Fibroblast of lung (primary cell): ENCODE results near the gene SACS. TPM values are rescaled to one million over a fixed set of nuclear protein-coding genes. Genes with fewer than 3 reads are reported as not detected.
"Not testable (repeated sequence)": the region's sequence is repeated elsewhere in the genome, so short reads cannot be mapped to it uniquely, and the experiment has no call there.

Source experiments
- DNase-seq, 2 donors: peaks; one replicate each; pipeline versions ENCODE4 v3.0.0 to v3.0.0-alpha.2; 2010; ENCODE audit warnings: low read depth in 2 of 2
- H2AFZ ChIP-seq: 2 replicates; pipeline ENCODE4 v1.5.1; 2012; ENCODE audit warnings: low read length, control low read depth, inconsistent platforms
- H3K27ac ChIP-seq: 2 replicates; pipeline ENCODE4 v1.5.1; 2011; ENCODE audit warnings: low read length, control low read depth; ENCODE audit not compliant: insufficient read depth
- H3K27me3 ChIP-seq: 2 replicates; pipeline ENCODE4 v1.5.1; 2011; ENCODE audit warnings: mild to moderate bottlenecking, low read length; ENCODE audit not compliant: control insufficient read depth, insufficient read depth
- H3K36me3 ChIP-seq: 2 replicates; pipeline ENCODE4 v1.5.1; 2011; ENCODE audit warnings: low read length; ENCODE audit not compliant: control insufficient read depth, insufficient read depth
- H3K4me1 ChIP-seq: 2 replicates; pipeline ENCODE4 v1.5.1; 2011; ENCODE audit warnings: low read length; ENCODE audit not compliant: control insufficient read depth, insufficient read depth; ENCODE audit errors: extremely low read depth
- H3K4me2 ChIP-seq: 2 replicates; pipeline ENCODE4 v1.5.1; 2011; ENCODE audit warnings: low read length, control low read depth; ENCODE audit not compliant: insufficient read depth; ENCODE audit errors: extremely low read depth
- H3K4me3 ChIP-seq, 4 experiments: fragments of 200-600 bp in 1 of 4; sonication (generic) in 1 of 4; replicated peaks in 1 of 4; 2 replicates each; pipeline ENCODE4 v1.5.1; 2011 to 2016; ENCODE audit warnings: low read length in 4 of 4, low read depth in 3 of 4, mild to moderate bottlenecking in 3 of 4, control low read depth in 2 of 4, inconsistent platforms in 1 of 4, mixed read lengths in 1 of 4; ENCODE audit not compliant: insufficient read depth in 1 of 4; ENCODE audit errors: control extremely low read depth in 1 of 4
- H3K79me2 ChIP-seq: 2 replicates; pipeline ENCODE4 v1.5.1; 2012; ENCODE audit warnings: mild to moderate bottlenecking, low read length, inconsistent platforms; ENCODE audit not compliant: control insufficient read depth, insufficient read depth
- H3K9ac ChIP-seq: 2 replicates; pipeline ENCODE4 v1.5.1; 2011; ENCODE audit warnings: mild to moderate bottlenecking, low read length, control low read depth; ENCODE audit not compliant: insufficient read depth
- H3K9me3 ChIP-seq: 2 replicates; pipeline ENCODE4 v1.5.1; 2012; ENCODE audit warnings: low read depth, low read length; ENCODE audit not compliant: control insufficient read depth, insufficient read depth
- H4K20me1 ChIP-seq: 2 replicates; pipeline ENCODE4 v1.5.1; 2011; ENCODE audit warnings: low read length; ENCODE audit not compliant: control insufficient read depth, insufficient read depth; ENCODE audit errors: extremely low read depth
- EZH2 ChIP-seq: IDR thresholded peaks from 2 replicates; pipeline ENCODE4 v1.5.1; 2012; ENCODE audit warnings: low read length, control low read depth, mild to moderate bottlenecking; ENCODE audit errors: missing control alignments
- polyA plus RNA-seq, 2 donors: library from polyadenylated mRNA; depleted of rRNA in 1 of 2; stranded (reverse) in 1 of 2; unstranded in 1 of 2; fragments of >200 nt; gene quantifications; 2 replicates each; pipeline ENCODE4 v1.2.1, GENCODE V29; 2011 to 2012; ENCODE audit warnings: missing spikeins in 1 of 2
- total RNA-seq: library from RNA; depleted of rRNA; stranded (reverse); fragments of >200 nt; gene quantifications from 2 replicates; pipeline ENCODE4 v1.2.1, GENCODE V29; 2014
- TF ChIP-seq, protein P1 (sequence below), 2 donors: IDR thresholded peaks in 1 of 2; conservative IDR thresholded peaks in 1 of 2; 1 replicate in 1 of 2; 2 replicates in 1 of 2; pipeline ENCODE4 v1.5.1; 2011 to 2012; ENCODE audit warnings: low read length in 2 of 2, control low read depth in 1 of 2, inconsistent platforms in 1 of 2, low read depth in 1 of 2, mild to moderate bottlenecking in 1 of 2

SACS gene
- total and polyA plus RNA-seq, 2 donors (not counting 1 experiment from before 2014, with no cell fraction given) = 43.1 to 94.5 TPM

DNA sequence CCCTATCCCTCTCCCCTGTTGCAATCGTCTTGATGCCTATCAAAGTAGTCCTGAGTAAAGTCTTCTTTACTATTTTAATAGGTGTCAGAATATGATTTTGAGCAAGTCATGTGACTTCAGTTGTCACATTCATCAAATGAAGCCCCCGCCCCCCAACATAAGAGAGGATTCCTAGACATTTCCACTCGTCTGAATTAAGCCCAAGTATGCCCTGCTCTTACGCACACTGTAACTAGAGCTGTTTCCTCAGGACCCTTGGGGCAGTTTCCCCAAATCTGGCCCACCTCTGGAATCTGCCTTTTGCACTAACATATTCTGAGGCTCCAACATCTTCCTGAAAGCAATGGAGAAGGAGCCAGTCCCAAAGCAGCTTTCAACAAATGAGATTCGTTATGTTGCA is 25.5 kb downstream of the SACS start:
- TF ChIP-seq EZH2 = no peak
- Histone ChIP-seq H3K4me3 (no peak overlapping the region), H3K9me3 (no peaks in the 10 kb centered on the region), H3K9ac (no peak overlapping the region), H3K79me2 (no peaks in the 10 kb centered on the region), H3K36me3 (no peaks in the 10 kb centered on the region), H3K27ac (no peak overlapping the region), H2AFZ (no peak overlapping the region), H3K4me2 (no peak overlapping the region), H3K4me1 (no peaks in the 10 kb centered on the region), H4K20me1 (no peaks in the 10 kb centered on the region), H3K27me3 (no peaks in the 10 kb centered on the region)
- no peak for DNase-seq

DNA sequence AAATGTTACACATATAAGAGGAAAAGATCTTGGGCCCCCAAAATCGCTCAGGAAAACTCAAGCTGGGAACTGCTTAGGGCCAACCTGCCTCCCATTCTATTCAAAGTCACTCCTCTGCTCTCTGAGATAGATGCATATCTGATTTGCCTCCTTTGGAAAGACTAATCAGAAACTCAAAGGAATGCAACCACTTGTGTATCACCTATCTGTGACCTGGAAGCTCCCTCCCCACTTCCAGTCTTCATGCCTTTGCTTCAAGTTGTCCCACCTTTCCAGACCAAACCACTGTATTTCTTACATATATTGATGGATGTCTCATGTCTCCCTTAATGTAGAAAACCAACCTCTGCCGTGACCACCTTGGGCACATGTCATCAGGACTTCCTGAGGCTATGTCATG is 32.3 kb downstream of the SACS start:
- not testable (repeated sequence) for H4K20me1 ChIP-seq, DNase-seq, H3K4me2 ChIP-seq, H3K4me1 ChIP-seq, H3K27ac ChIP-seq, H3K79me2 ChIP-seq, H3K9me3 ChIP-seq, H3K27me3 ChIP-seq, H3K9ac ChIP-seq, H3K4me3 ChIP-seq, H3K36me3 ChIP-seq, H2AFZ ChIP-seq

DNA sequence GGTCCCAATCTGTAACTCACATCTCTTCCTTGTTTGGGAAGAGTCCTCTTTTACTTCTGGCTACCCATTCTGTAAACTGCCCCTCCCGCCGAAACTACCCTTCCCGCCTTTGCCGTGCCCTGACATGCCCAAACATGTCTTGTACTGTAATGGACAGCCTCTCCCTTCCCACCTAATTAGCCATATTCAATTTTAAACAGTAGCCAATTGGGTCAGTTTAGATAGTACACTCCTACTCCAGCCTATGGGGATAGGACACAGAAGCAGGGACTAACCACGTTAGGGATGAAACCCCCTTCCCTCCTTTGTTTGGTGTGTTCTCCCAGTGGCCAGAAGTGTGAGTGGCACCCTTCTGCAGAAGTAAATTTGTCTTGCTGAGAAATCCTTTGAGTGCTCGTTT is 34.2 kb downstream of the SACS start:
- Histone ChIP-seq H3K27me3 (no peaks in the 10 kb centered on the region), H4K20me1 (no peaks in the 10 kb centered on the region), H3K79me2 (no peaks in the 10 kb centered on the region), H3K4me1 (no peaks in the 10 kb centered on the region), H3K4me3 (no peak overlapping the region), H3K4me2 (no peak overlapping the region), H3K9ac (no peak overlapping the region), H2AFZ (no peak overlapping the region), H3K9me3 (no peaks in the 10 kb centered on the region), H3K27ac (no peak overlapping the region), H3K36me3 (no peaks in the 10 kb centered on the region)
- no peak for DNase-seq
- no peak for TF ChIP-seq EZH2
- TF ChIP-seq, protein P1, sequence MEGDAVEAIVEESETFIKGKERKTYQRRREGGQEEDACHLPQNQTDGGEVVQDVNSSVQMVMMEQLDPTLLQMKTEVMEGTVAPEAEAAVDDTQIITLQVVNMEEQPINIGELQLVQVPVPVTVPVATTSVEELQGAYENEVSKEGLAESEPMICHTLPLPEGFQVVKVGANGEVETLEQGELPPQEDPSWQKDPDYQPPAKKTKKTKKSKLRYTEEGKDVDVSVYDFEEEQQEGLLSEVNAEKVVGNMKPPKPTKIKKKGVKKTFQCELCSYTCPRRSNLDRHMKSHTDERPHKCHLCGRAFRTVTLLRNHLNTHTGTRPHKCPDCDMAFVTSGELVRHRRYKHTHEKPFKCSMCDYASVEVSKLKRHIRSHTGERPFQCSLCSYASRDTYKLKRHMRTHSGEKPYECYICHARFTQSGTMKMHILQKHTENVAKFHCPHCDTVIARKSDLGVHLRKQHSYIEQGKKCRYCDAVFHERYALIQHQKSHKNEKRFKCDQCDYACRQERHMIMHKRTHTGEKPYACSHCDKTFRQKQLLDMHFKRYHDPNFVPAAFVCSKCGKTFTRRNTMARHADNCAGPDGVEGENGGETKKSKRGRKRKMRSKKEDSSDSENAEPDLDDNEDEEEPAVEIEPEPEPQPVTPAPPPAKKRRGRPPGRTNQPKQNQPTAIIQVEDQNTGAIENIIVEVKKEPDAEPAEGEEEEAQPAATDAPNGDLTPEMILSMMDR (conservative IDR thresholded peaks at IDR 0.05 in 1 of 2, IDR thresholded peaks at IDR 0.05 in 1 of 2; ENCODE audit: low read depth in 1 of 2, low read length in 2 of 2) = no peak

DNA sequence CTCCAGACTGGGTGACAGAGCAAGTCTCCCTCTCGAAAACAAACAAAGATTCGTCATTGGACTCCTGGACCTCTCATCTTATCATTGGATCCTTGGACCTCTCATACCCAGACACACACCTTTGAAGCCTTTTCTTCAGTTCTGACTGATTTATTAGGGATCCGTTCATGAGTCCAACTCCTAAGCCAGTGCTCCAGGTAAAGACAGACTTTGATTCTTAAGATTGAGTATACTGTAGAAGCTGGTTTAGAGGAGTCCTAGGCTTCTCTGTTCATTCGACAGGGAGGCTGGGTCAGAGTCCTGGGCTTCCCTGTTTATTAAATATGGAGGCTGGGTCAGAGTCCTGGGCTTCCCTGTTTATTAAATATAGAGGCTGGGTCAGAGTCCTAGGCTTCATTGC is 38.7 kb downstream of the SACS start:
- no peaks in the 10 kb centered on the region for H4K20me1 ChIP-seq
- H3K36me3 ChIP-seq = no peaks in the 10 kb centered on the region
- no peak overlapping the region for H3K9ac ChIP-seq
- TF ChIP-seq, protein P1 (conservative IDR thresholded peaks at IDR 0.05 in 1 of 2, IDR thresholded peaks at IDR 0.05 in 1 of 2; ENCODE audit: low read depth in 1 of 2, low read length in 2 of 2) = no peak
- no peak for TF ChIP-seq EZH2
- H2AFZ ChIP-seq = no peak overlapping the region
- no peaks in the 10 kb centered on the region for H3K79me2 ChIP-seq
- H3K27me3 ChIP-seq = no peaks in the 10 kb centered on the region
- no peak overlapping the region for H3K4me2 ChIP-seq
- no peak overlapping the region for H3K4me3 ChIP-seq
- H3K27ac ChIP-seq = no peak overlapping the region
- DNase-seq = no peak
- H3K9me3 ChIP-seq = no peaks in the 10 kb centered on the region
- H3K4me1 ChIP-seq = no peaks in the 10 kb centered on the region
